ENCODE results near the gene CRB2. TPM values are rescaled to one million over a fixed set of nuclear protein-coding genes. Genes with fewer than 3 reads are reported as not detected.

Gene CRB2
- total RNA-seq, 1 donor: not detected

DNA sequence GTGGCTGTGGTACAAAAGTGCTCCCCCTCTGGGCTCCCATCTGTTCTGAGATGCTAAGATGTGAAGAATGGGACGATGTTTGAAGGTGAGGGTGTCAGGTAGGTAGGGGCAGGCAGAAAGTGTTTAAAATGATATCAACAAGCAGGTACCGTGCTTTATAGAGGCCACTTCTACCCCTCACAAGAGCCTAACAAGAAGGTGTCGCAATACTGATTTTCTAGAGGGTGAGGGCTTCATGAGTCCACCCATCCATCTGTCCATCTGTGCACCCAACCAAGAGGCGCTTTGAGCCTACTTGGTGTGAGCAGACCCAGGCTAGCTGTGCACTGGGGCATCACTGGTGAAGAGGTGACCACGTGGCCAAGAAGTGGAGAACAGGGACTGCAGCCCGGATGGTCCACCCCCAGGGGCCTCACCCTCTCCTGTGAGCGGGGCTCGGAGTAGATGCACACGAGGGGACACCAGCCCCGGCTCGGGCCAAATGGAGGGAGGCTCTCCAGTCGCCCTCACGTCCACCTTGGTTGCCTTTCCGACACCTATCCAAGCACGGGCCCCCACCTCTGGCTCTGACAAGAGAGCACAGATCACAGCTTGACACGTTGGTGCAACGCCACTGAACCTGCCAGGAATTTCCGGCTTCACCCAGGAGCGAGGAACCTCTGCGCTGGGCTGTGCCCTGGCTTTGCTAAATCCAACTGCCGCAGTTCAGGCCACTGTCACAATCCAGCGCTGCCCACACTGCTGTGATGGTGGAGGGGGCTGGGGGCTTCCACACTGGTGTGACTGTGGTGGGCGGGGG, 34.5 kb downstream of the CRB2 start:
- no peak overlapping the region for H3K4me3 ChIP-seq (ENCODE audit: low read depth, low read length)
- no peak for DNase-seq (ENCODE audit: low read depth)
- TF ChIP-seq CTCF (IDR thresholded peaks at IDR 0.05; ENCODE audit: insufficient read depth, low read depth, low read length): no peak

DNA sequence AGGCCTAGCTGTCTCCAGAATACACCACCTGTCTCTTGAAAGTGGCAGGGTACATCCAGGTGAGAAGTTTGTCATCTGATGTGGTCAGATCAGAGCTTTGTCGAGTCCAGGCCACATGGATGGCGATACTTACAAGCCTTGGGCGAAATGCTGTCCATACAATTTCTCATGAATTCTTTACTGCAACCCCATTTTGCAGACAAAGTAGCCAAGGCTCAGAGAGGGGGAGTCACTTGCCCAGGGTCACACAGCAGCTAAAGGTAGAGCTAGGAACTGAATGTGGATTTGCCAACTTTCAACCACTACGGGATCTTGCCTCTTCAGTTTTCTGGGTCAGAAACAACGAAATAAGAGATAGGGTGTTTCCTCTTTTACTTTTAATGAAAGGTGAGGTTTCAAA, 35.2 kb downstream of the CRB2 start:
- H3K4me3 ChIP-seq (ENCODE audit: low read depth, low read length): no peak overlapping the region
- no peak for TF ChIP-seq CTCF (IDR thresholded peaks at IDR 0.05; ENCODE audit: insufficient read depth, low read depth, low read length)
- no peak for DNase-seq (ENCODE audit: low read depth)

DNA sequence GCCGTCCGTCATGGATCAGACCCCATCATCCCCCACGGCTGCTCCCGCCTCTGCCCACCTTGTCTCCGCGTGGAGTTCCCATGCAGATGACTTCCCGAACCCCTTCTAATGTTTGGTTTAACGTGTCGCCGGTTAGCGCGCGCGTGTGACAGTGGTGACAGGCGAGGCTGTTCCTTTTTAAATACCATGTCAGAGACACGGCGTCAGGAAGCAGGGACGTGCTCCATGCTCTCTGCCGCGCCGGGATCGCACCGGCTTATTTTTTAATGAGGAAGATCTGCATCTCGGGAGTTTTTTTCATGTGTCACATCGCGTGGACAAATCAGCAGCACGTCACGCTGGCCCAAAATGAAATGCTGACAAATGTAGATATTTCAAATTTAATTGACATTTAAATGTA, 35.9 kb downstream of the CRB2 start:
- no peak overlapping the region for H3K4me3 ChIP-seq (ENCODE audit: low read depth, low read length)
- no peak for TF ChIP-seq CTCF (IDR thresholded peaks at IDR 0.05; ENCODE audit: insufficient read depth, low read depth, low read length)
- no peak for DNase-seq (ENCODE audit: low read depth)

DNA sequence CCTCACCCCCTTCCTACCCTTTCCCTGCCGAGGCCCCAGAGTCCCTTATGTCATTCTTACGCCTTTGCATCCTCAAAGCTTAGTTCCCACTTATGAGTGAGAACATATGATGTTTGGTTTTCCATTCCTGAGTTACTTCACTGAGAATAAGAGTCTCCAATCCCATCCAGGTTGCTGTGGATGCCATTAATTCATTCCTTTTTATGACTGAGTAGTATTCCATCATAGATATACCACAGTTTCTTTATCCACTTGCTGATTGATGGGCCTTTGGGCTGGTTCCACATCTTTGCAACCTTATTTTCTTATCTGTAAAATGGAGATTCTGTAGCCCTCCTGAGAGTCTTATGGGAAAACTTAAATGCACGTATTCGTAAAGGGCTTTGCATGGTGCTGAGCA, 36.8 kb downstream of the CRB2 start:
- no peak overlapping the region for H3K4me3 ChIP-seq (ENCODE audit: low read depth, low read length)
- DNase-seq (ENCODE audit: low read depth): no peak
- TF ChIP-seq CTCF (IDR thresholded peaks at IDR 0.05; ENCODE audit: insufficient read depth, low read depth, low read length): no peak

GRCh38 chr9:123394291-123395235, 38.6 kb downstream of the CRB2 start:
- no peak overlapping the region for H3K4me3 ChIP-seq (ENCODE audit: low read depth, low read length)
- no peak for TF ChIP-seq CTCF (IDR thresholded peaks at IDR 0.05; ENCODE audit: insufficient read depth, low read depth, low read length)
- DNase-seq (ENCODE audit: low read depth): no peak

DNA sequence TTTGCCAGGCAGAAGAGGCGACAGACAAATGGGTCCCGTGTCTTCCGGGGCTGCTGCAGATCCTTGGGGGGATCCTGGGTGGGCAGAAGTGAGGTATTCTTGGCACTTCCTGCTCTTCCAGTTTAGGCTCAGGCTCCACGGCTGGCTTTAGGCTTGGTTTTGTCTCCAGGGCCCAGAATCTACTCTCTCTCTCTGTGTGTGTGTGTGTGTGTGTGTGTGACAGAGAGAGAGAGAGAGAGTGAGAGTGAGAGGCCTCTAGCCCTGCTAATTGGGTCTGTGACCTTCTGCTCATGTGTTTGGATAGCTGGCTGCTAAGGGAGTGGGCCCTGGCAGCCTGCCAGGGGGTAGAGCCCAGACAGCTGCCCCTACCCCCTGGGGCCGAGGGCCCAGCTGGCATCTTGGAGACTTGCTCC, 39.3 kb downstream of the CRB2 start:
- no peak for DNase-seq (ENCODE audit: low read depth)
- H3K4me3 ChIP-seq (ENCODE audit: low read depth, low read length): no peak overlapping the region
- TF ChIP-seq CTCF (IDR thresholded peaks at IDR 0.05; ENCODE audit: insufficient read depth, low read depth, low read length): no peak
